Right lobe of liver (tissue), 4 donors: ENCODE measurements around the gene PPP1R3F.

ENCODE experiments used
- CTCF ChIP-seq, 4 donors: fragments of 200-600 bp in 3 of 4; fragments of 450-650 bp in 1 of 4; IDR thresholded peaks; one replicate each; pipeline versions ENCODE4 v1.5.1 to v1.8.0; 2016 to 2022; ENCODE audit warnings: antibody characterized with exemption in 4 of 4, mild to moderate bottlenecking in 2 of 4
- POLR2A ChIP-seq: fragments of 450-650 bp; IDR thresholded peaks from one replicate; pipeline ENCODE4 v1.6.1; 2017; ENCODE audit warnings: antibody characterized with exemption, mild to moderate bottlenecking
- donor health status: DM: no; HTN: no; CAD: no.
- donor health status: DM: no; HTN: no; CAD: no.
- donor health status: DM: no; HTN: yes; CAD: no.

- no peak for TF ChIP-seq CTCF (IDR thresholded peaks at IDR 0.05)
- no peak for TF ChIP-seq POLR2A
Measured at GRCh38 chrX:49247916-49248811, 21.4 kb upstream of the PPP1R3F start.
